RWPE2 (cell line): Measurements from ENCODE around the gene SPINK8.

ENCODE experiments used
- ATAC-seq: fragments of 200-7000 bp; cut with Tn5 transposase; 3 replicates; pipeline ENCODE4 v1.9.1; 2021; ENCODE audit warnings: low read depth
- DNase-seq: peaks from one replicate; pipeline ENCODE4 v3.0.0-alpha.2; 2020; ENCODE audit warnings: low spot score
- H3K27ac ChIP-seq: fragments of 450-650 bp; 2 replicates; pipeline ENCODE4 v1.5.1; 2017; ENCODE audit warnings: mild to moderate bottlenecking; ENCODE audit not compliant: poor library complexity, severe bottlenecking
- H3K27me3 ChIP-seq: fragments of 250-450 bp; sonication (Bioruptor Pico); 2 replicates; pipeline ENCODE4 v1.5.1; 2021; ENCODE audit warnings: mild to moderate bottlenecking, moderate library complexity; ENCODE audit not compliant: insufficient read depth, poor library complexity, severe bottlenecking
- H3K36me3 ChIP-seq: fragments of 250-450 bp; sonication (Bioruptor Pico); 2 replicates; pipeline ENCODE4 v1.5.1; 2020; ENCODE audit warnings: low read depth, mild to moderate bottlenecking, moderate library complexity
- H3K4me1 ChIP-seq: fragments of 250-450 bp; sonication (Bioruptor Pico); 2 replicates; pipeline ENCODE4 v1.5.1; 2021; ENCODE audit warnings: mild to moderate bottlenecking, moderate library complexity; ENCODE audit not compliant: insufficient read depth, poor library complexity, severe bottlenecking
- H3K4me3 ChIP-seq: fragments of 250-450 bp; sonication (Bioruptor Pico); 2 replicates; pipeline ENCODE4 v1.5.1; 2021; ENCODE audit warnings: mild to moderate bottlenecking, moderate library complexity; ENCODE audit not compliant: severe bottlenecking
- H3K9me3 ChIP-seq: fragments of 250-450 bp; sonication (Bioruptor Pico); 2 replicates; pipeline ENCODE4 v1.5.1; 2021; ENCODE audit warnings: mild to moderate bottlenecking, moderate library complexity; ENCODE audit not compliant: severe bottlenecking
- TF ChIP-seq, protein P1 (sequence below): fragments of 450-650 bp; IDR thresholded peaks from one replicate; pipeline ENCODE4 v1.5.1; 2017; ENCODE audit warnings: mild to moderate bottlenecking, moderate library complexity; ENCODE audit not compliant: poor library complexity, severe bottlenecking

Gene SPINK8

GRCh38 chr3:48305396-48305795 is 28.1 kb downstream of the SPINK8 start:
- H3K9me3 ChIP-seq: no peaks in the 10 kb centered on the region

DNA sequence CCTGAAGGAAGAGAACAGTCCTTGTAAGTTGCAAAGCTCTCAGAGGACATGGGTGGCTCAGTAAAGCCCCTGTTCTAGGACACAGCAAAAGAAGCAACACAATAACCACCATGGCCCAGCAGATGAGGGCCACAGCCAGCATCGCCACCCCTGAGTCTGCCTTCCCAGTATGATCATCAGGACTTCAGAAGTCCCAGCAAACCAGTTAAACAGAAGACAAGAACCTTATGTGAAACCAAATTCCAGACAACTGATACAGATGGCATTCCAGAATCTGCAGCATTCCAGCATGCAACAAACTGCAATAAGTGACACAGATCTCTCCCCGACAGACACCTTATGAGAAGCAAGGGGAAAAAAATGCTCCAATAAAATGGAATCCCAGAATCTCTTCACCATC is 30.4 kb downstream of the SPINK8 start:
- TF ChIP-seq, protein P1, sequence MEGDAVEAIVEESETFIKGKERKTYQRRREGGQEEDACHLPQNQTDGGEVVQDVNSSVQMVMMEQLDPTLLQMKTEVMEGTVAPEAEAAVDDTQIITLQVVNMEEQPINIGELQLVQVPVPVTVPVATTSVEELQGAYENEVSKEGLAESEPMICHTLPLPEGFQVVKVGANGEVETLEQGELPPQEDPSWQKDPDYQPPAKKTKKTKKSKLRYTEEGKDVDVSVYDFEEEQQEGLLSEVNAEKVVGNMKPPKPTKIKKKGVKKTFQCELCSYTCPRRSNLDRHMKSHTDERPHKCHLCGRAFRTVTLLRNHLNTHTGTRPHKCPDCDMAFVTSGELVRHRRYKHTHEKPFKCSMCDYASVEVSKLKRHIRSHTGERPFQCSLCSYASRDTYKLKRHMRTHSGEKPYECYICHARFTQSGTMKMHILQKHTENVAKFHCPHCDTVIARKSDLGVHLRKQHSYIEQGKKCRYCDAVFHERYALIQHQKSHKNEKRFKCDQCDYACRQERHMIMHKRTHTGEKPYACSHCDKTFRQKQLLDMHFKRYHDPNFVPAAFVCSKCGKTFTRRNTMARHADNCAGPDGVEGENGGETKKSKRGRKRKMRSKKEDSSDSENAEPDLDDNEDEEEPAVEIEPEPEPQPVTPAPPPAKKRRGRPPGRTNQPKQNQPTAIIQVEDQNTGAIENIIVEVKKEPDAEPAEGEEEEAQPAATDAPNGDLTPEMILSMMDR: no peak
- H3K9me3 ChIP-seq: no peaks in the 10 kb centered on the region
- no peak overlapping the region for H3K4me3 ChIP-seq
- H3K27me3 ChIP-seq: no peaks in the 10 kb centered on the region
- H3K27ac ChIP-seq: no peak overlapping the region
- ATAC-seq (no peak), DNase-seq (no peak)
- H3K36me3 ChIP-seq: peaks cover 11% of the 10 kb centered on the region
- H3K4me1 ChIP-seq: no peaks in the 10 kb centered on the region

More at GRCh38 chr3:48305396-48305795, 28.1 kb downstream of the SPINK8 start:
- H3K27ac ChIP-seq: no peak overlapping the region
- no peak overlapping the region for H3K4me3 ChIP-seq
- ATAC-seq: no peak
- no peaks in the 10 kb centered on the region for H3K27me3 ChIP-seq
- H3K36me3 ChIP-seq: no peaks in the 10 kb centered on the region
- DNase-seq: no peak
- TF ChIP-seq, protein P1: no peak
- H3K4me1 ChIP-seq: no peaks in the 10 kb centered on the region

- no peaks in the 10 kb centered on the region for H3K9me3 ChIP-seq
- no peaks in the 10 kb centered on the region for H3K27me3 ChIP-seq
- TF ChIP-seq, protein P1: no peak
- H3K4me1 ChIP-seq: no peaks in the 10 kb centered on the region
- DNase-seq (no peak), ATAC-seq (peak; percentile 38)
- peaks cover 20% of the 10 kb centered on the region for H3K36me3 ChIP-seq
- peak overlapping the region; percentile 67 for H3K27ac ChIP-seq
- peak overlapping the region; percentile 82 for H3K4me3 ChIP-seq
Observed at GRCh38 chr3:48301800-48302166, 31.7 kb downstream of the SPINK8 start.

DNA sequence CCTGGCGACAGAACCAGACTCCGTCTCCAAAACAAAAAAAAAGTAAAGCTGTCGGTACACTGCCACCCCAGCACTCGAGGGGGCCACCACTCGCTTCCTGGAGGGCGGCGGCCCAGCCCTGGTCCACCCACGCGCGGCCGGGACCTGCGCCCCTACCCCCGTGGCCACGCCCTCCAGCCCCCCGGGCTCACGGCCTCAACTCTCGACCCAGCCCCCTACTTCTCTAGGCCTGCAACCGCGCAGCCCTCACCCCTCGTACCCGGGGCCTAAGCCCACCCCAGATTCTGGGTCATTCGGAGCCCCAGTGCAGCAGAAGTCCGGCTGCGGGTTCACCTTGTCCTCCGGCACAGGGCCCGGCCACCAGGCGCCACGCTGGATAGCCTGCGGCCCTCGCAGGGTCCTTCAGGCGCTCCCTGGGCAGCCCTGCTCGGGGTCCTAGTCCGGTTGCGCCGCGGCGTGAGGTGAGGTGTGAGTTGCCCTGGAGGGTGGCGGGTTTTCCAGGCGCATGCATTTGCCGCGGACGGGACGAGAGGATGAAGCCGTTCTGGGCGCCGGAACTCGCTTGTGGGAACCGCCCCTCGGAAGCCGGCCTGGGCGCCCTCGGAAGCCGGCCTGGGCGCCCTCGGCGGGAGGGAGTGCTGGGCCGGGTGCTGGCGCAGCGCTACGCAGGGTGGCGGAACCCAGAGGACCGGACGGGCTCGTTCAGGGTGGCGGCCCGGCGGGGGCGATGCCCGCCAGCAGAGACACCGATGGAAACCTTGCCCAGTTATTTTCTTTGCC is 32.3 kb downstream of the SPINK8 start, which contains the start of gene NME6:
TSS of gene NME6 (minus strand) at position 348 of the 780 bp plus-strand sequence.
- DNase-seq (peak; percentile 86), ATAC-seq (peak; percentile 92)
- TF ChIP-seq, protein P1: no peak
- peaks cover 25% of the 10 kb centered on the region for H3K36me3 ChIP-seq
- no peaks in the 10 kb centered on the region for H3K9me3 ChIP-seq
- H3K27ac ChIP-seq: peak within 1 kb of the TSS; percentile 67
- H3K27me3 ChIP-seq: no peaks in the 10 kb centered on the region
- H3K4me1 ChIP-seq: no peaks in the 10 kb centered on the region
- H3K4me3 ChIP-seq: peak within 1 kb of the TSS; percentile 82
